ENCODE measurements around the gene NPIPA3.
"Not testable (repeated sequence)": the region's sequence is repeated elsewhere in the genome, so short reads cannot be mapped to it uniquely, and the experiment has no call there.

DNA sequence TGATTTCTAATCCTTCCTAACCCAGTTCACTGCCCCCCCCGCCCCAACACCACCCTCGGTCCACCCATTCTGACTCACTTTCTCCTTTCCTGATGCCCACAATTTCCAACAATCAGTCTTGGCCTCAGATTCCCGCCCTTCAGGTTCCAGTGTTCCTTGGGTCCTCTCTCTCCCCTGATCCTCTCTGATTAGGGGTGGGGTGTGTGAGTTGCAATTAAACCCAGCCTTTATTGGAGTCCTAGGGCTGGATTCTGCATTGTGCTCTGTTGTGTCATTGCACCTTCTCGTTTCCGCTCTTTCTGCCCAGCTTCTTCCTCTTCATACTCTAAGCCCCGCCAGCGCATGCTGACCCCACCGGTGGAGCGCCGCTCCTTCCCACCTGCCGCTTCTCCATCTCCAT is 38.6 kb downstream of the NPIPA3 start:
- TF ChIP-seq POLR2A (IDR thresholded peaks at IDR 0.05) = not testable (repeated sequence)
- TF ChIP-seq, protein P1, sequence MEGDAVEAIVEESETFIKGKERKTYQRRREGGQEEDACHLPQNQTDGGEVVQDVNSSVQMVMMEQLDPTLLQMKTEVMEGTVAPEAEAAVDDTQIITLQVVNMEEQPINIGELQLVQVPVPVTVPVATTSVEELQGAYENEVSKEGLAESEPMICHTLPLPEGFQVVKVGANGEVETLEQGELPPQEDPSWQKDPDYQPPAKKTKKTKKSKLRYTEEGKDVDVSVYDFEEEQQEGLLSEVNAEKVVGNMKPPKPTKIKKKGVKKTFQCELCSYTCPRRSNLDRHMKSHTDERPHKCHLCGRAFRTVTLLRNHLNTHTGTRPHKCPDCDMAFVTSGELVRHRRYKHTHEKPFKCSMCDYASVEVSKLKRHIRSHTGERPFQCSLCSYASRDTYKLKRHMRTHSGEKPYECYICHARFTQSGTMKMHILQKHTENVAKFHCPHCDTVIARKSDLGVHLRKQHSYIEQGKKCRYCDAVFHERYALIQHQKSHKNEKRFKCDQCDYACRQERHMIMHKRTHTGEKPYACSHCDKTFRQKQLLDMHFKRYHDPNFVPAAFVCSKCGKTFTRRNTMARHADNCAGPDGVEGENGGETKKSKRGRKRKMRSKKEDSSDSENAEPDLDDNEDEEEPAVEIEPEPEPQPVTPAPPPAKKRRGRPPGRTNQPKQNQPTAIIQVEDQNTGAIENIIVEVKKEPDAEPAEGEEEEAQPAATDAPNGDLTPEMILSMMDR (IDR thresholded peaks at IDR 0.05 in 4 of 5, conservative IDR thresholded peaks at IDR 0.05 in 1 of 5) = not testable (repeated sequence)

Measured in gastrocnemius medialis (tissue), 4 donors.